Cerebellar cortex (tissue), 1 donor: Measurements from ENCODE around the gene EMD.
A peak's percentile ranks its signal among the peaks of the same experiment; 100 is the strongest.

ENCODE experiments used
- DNase-seq: peaks from one replicate; pipeline ENCODE4 v3.0.0-alpha.2; 2015; ENCODE audit warnings: low spot score

Gene EMD

GRCh38 chrX:154355094-154355775 is 23.9 kb upstream of the EMD start:
- no peak for DNase-seq

- DNase-seq: no peak
These were observed 23.3 kb upstream of the EMD start for GRCh38 chrX:154355776-154356140.

GRCh38 chrX:154356596-154356995 is 22.5 kb upstream of the EMD start:
- no peak for DNase-seq

GRCh38 chrX:154357205-154357604 is 21.9 kb upstream of the EMD start:
- DNase-seq: no peak

GRCh38 chrX:154358011-154358410 is 21.1 kb upstream of the EMD start:
- DNase-seq: no peak

- DNase-seq: no peak
These were observed 20.3 kb upstream of the EMD start for GRCh38 chrX:154358829-154359228.

GRCh38 chrX:154359362-154360154 is 19.5 kb upstream of the EMD start:
- DNase-seq: no peak

- DNase-seq: no peak
These were observed 18.9 kb upstream of the EMD start for GRCh38 chrX:154360155-154360713.

- DNase-seq: no peak
These were observed 16.9 kb upstream of the EMD start for GRCh38 chrX:154362085-154362742.

- no peak for DNase-seq
These were observed 15.2 kb upstream of the EMD start for GRCh38 chrX:154363706-154364439.

GRCh38 chrX:154365052-154365600 is 14.0 kb upstream of the EMD start:
- no peak for DNase-seq

- DNase-seq: no peak
These were observed 13.0 kb upstream of the EMD start for GRCh38 chrX:154365997-154366665.

GRCh38 chrX:154366666-154367055 is 12.4 kb upstream of the EMD start:
- DNase-seq: no peak

- DNase-seq: no peak
These were observed 11.4 kb upstream of the EMD start for GRCh38 chrX:154367474-154368308.

GRCh38 chrX:154368630-154369448 is 10.3 kb upstream of the EMD start:
- no peak for DNase-seq

- peak; percentile 69 for DNase-seq
These were observed 9.4 kb upstream of the EMD start for GRCh38 chrX:154369449-154370299.

- no peak for DNase-seq
These were observed 8.6 kb upstream of the EMD start for GRCh38 chrX:154370300-154371016.
